ENCODE data around the gene PDCD10. TPM values are rescaled to one million over a fixed set of nuclear protein-coding genes. Genes with fewer than 3 reads are reported as not detected.
A peak's percentile ranks its signal among the peaks of the same experiment; 100 is the strongest.

Gene PDCD10
- total RNA-seq, 1 donor from 2014 or later = 48.0 TPM

DNA sequence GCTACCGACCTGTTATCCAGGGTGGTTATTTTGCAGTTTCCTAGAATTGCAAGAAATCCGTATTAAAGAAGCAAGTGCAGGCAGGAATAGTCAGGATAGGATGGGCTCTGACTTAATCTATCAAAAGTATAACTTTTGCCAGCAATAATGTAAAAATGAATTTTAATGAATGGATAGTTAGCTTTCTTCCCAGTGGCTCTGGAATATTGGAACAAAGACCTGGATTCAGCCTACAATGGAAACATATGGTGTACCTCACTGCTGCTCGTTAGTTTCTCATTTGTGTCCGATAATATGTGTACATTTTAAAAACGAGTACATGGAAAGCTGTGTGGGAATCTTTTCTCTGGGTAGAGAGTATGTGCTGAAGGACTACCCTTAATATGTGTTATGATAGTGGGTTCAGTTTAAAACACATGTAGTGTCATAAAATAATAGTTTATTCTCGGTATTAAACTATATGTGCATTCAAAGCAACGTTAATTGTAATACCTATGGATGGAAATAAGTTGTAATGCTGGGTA lies 1.6 kb upstream of the PDCD10 start:
- Mint-ChIP-seq H3K4me1 (ENCODE audit: low read depth, unreplicated experiment) (peaks cover 21% of the 10 kb centered on the region), H3K4me3 (ENCODE audit: unreplicated experiment) (no peak overlapping the region), H3K9me3 (ENCODE audit: unreplicated experiment) (peaks cover 2% of the 10 kb centered on the region), H3K36me3 (ENCODE audit: unreplicated experiment) (no peaks in the 10 kb centered on the region), H3K27ac (ENCODE audit: unreplicated experiment) (no peak overlapping the region), H3K27me3 (ENCODE audit: unreplicated experiment) (no peaks in the 10 kb centered on the region)
- no peak for DNase-seq
- TF ChIP-seq CTCF (IDR thresholded peaks at IDR 0.05; ENCODE audit: partially characterized antibody, unreplicated experiment) = no peak

DNA sequence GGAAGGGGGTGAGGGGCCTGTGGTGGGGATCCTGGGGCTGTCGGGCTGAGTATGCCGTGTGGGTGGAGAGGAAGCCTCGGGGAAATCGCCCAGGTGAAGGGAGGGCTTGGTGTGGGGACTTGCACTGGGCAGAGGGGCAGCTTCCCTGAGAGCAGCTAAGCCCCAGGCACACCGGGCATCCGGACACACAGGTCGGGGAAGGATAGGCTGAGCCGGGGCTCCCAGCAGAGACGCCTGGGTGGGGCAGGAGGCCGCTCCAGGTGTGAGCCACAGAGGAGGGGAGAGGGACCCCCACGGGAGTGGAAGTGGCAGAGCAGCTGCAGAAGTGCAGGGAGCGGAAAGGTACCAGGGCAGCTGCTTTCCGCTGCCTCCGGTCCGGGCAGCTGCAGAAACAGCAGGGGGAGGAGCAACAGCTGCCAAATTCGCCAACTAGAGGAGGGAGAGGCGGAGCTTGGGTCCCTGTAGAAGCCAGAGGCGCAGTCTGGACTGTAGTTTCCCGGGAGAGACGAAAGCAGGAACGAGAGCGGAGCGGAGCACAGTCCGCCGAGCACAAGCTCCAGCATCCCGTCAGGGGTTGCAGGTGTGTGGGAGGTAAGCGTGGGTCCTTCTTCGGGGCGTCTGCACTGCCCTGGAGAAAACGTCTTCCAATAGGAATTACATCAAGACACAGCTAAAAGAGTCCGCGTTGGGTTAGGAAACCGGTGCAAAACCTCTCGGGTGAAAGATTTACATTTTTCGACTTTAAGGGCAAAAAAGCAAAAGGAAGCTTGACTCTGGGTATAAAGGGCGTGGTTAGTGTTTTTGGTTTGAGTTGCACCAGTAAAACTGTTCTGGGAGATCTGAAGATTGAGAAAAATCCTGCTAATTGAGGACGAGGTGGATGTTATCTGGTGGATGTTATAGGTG lies 794 bp upstream of the PDCD10 start, which contains the start of gene SERPINI1:
SERPINI1 (plus strand) TSS at position 489 of the 906 bp plus-strand sequence. CDS start 53,408 bp downstream, outside the sequence.
- no peaks in the 10 kb centered on the region for H3K27me3 Mint-ChIP-seq (ENCODE audit: unreplicated experiment)
- no peak within 1 kb of the TSS for H3K4me3 Mint-ChIP-seq (ENCODE audit: unreplicated experiment)
- peak; percentile 88 for DNase-seq
- TF ChIP-seq CTCF (IDR thresholded peaks at IDR 0.05; ENCODE audit: partially characterized antibody, unreplicated experiment) = no peak
- no peaks in the 10 kb centered on the region for H3K36me3 Mint-ChIP-seq (ENCODE audit: unreplicated experiment)
- peaks cover 18% of the 10 kb centered on the region for H3K4me1 Mint-ChIP-seq (ENCODE audit: low read depth, unreplicated experiment)
- H3K9me3 Mint-ChIP-seq (ENCODE audit: unreplicated experiment) = peaks cover 2% of the 10 kb centered on the region
- no peak within 1 kb of the TSS for H3K27ac Mint-ChIP-seq (ENCODE audit: unreplicated experiment)

DNA sequence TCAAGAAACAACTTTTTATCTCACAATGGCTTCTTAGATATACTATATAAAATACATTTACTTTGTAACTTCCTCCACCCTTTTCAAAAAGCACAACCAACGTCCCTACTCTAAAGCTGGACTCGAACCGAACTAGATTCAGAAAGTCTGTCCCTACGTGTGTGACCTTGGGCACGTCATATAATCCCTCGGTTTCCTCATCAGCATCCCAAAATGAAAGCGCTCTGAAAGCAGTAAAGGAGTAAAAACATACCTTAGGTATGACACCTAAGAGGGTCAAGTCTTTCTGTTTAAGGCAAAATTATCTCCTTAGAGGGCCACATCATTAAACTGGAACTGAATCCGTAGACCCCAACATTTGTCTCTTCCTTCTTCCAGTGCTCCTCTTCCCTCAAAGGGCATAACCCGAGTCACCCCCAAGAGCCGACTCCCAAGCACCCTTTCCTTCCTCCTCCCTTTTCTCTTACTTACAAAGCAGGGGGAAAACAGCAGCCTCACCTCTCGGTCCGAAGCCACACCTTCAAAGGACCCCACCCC lies 663 bp downstream of the PDCD10 start:
- no peaks in the 10 kb centered on the region for H3K27me3 Mint-ChIP-seq (ENCODE audit: unreplicated experiment)
- TF ChIP-seq CTCF (IDR thresholded peaks at IDR 0.05; ENCODE audit: partially characterized antibody, unreplicated experiment) = no peak
- no peak overlapping the region for H3K4me3 Mint-ChIP-seq (ENCODE audit: unreplicated experiment)
- H3K4me1 Mint-ChIP-seq (ENCODE audit: low read depth, unreplicated experiment) = peaks cover 21% of the 10 kb centered on the region
- no peak overlapping the region for H3K27ac Mint-ChIP-seq (ENCODE audit: unreplicated experiment)
- peaks cover 2% of the 10 kb centered on the region for H3K9me3 Mint-ChIP-seq (ENCODE audit: unreplicated experiment)
- DNase-seq = no peak
- no peaks in the 10 kb centered on the region for H3K36me3 Mint-ChIP-seq (ENCODE audit: unreplicated experiment)

GRCh38 chr3:167732313-167733065 lies 2.2 kb downstream of the PDCD10 start:
- H3K9me3 Mint-ChIP-seq (ENCODE audit: unreplicated experiment) = peaks cover 2% of the 10 kb centered on the region
- no peaks in the 10 kb centered on the region for H3K36me3 Mint-ChIP-seq (ENCODE audit: unreplicated experiment)
- H3K27ac Mint-ChIP-seq (ENCODE audit: unreplicated experiment) = no peak overlapping the region
- H3K4me3 Mint-ChIP-seq (ENCODE audit: unreplicated experiment) = no peak overlapping the region
- TF ChIP-seq CTCF (IDR thresholded peaks at IDR 0.05; ENCODE audit: partially characterized antibody, unreplicated experiment) = no peak
- H3K4me1 Mint-ChIP-seq (ENCODE audit: low read depth, unreplicated experiment) = peaks cover 22% of the 10 kb centered on the region
- H3K27me3 Mint-ChIP-seq (ENCODE audit: unreplicated experiment) = no peaks in the 10 kb centered on the region
- DNase-seq = no peak

All from glutamatergic neuron (in vitro differentiated cells).